ENCODE results near the gene ARHGAP18. TPM values are rescaled to one million over a fixed set of nuclear protein-coding genes. Genes with fewer than 3 reads are reported as not detected.

Gene ARHGAP18
- total and polyA plus RNA-seq, 10 of the 15 experiments (the other 5 are each of a cell fraction or from before 2014, with no cell fraction given), result 18.2 to 52.2 (median 31.7) TPM

GRCh38 chr6:129709769-129710449, at the start of gene ARHGAP18 (continued):
- TF ChIP-seq BCLAF1 (IDR thresholded peaks at IDR 0.05) (no peak), IKZF2 (IDR thresholded peaks at IDR 0.05) (peak; percentile 72 to 74; a peak in 3 of 4 replicates), MEF2A (IDR thresholded peaks at IDR 0.05; ENCODE audit: insufficient read depth, low read depth, low read length) (no peak), SPI1 (IDR thresholded peaks at IDR 0.05; ENCODE audit: borderline replicate concordance, insufficient read depth, low read depth, low read length) (peak; percentile 39; the same call in 1 of the 2 replicates), ZNF687 (IDR thresholded peaks at IDR 0.05) (peak; percentile 58), PBX3 (IDR thresholded peaks at IDR 0.05; ENCODE audit: insufficient replicate concordance, low read depth, low read length) (no peak), ASH2L (IDR thresholded peaks at IDR 0.05; ENCODE audit: borderline replicate concordance, low read depth) (no peak), EGR1 (IDR thresholded peaks at IDR 0.05; ENCODE audit: borderline replicate concordance in 1 of 2, low read depth in 2 of 2, low read length in 2 of 2) (no peak), ZBED1 (IDR thresholded peaks at IDR 0.05; ENCODE audit: borderline replicate concordance) (no peak; the same call in 1 of the 2 replicates), ZBTB33 (IDR thresholded peaks at IDR 0.05) (0 out of 2 replicates have a peak, but pooled peaks have one; percentile 35), ZNF622 (IDR thresholded peaks at IDR 0.05) (no peak), MYC (IDR thresholded peaks at IDR 0.05; ENCODE audit: insufficient read depth, insufficient read length, insufficient replicate concordance, low read length, severe bottlenecking) (no peak), SIX5 (IDR thresholded peaks at IDR 0.05; ENCODE audit: low read depth, low read length, severe bottlenecking) (no peak), ZNF384 (IDR thresholded peaks at IDR 0.05; ENCODE audit: borderline replicate concordance, low read depth, low read length) (no peak), BHLHE40 (IDR thresholded peaks at IDR 0.05; ENCODE audit: borderline replicate concordance in 1 of 2, low read depth in 2 of 2, low read length in 1 of 2) (peak in 1 of 2 experiments; percentile 5; a peak in 1 of 4 replicates)

Measured in GM12878 (cell line).